Stomach (tissue), 9 donors: ENCODE data around the gene PDK1. TPM values are rescaled to one million over a fixed set of nuclear protein-coding genes. Genes with fewer than 3 reads are reported as not detected.

Experiments
- DNase-seq, 2 donors: peaks; one replicate each; pipeline versions ENCODE4 v3.0.0 to v3.0.0-alpha.2; 2013 to 2019
- H3K27ac ChIP-seq, 5 donors: fragments of 200-600 bp in 4 of 5; sonication (generic) in 4 of 5; one replicate each; pipeline ENCODE4 v1.5.1; 2013 to 2019; ENCODE audit warnings: mild to moderate bottlenecking in 1 of 5, moderate library complexity in 1 of 5
- H3K27me3 ChIP-seq, 3 donors: fragments of 200-600 bp; sonication (generic); one replicate each; pipeline ENCODE4 v1.5.1; 2017 to 2019; ENCODE audit warnings: mixed run types in 1 of 3
- H3K36me3 ChIP-seq, 4 donors: fragments of 200-600 bp; sonication (generic); 1 replicate in 3 of 4; 2 replicates in 1 of 4; pipeline ENCODE4 v1.5.1; 2016 to 2019
- H3K4me1 ChIP-seq, 4 donors: fragments of 200-600 bp; sonication (generic); one replicate each; pipeline ENCODE4 v1.5.1; 2016 to 2019
- H3K4me3 ChIP-seq, 4 donors: fragments of 200-600 bp; sonication (generic) in 3 of 4; one replicate each; pipeline ENCODE4 v1.5.1; 2016 to 2019; ENCODE audit warnings: mild to moderate bottlenecking in 1 of 4
- H3K9me3 ChIP-seq, 4 donors: fragments of 200-600 bp; sonication (generic); one replicate each; pipeline ENCODE4 v1.5.1; 2016 to 2019
- EP300 ChIP-seq: sonication (generic); formaldehyde crosslinking; IDR thresholded peaks from one replicate; pipeline ENCODE4 v1.6.1; 2017; ENCODE audit warnings: antibody characterized with exemption
- POLR2A ChIP-seq, 4 donors: fragments of 450-650 bp; IDR thresholded peaks; one replicate each; pipeline ENCODE4 v1.6.1; 2016; ENCODE audit warnings: antibody characterized with exemption in 4 of 4, control low read depth in 2 of 4, mild to moderate bottlenecking in 1 of 4, moderate library complexity in 1 of 4
- POLR2AphosphoS5 ChIP-seq, 3 donors: sonication (generic); formaldehyde crosslinking; IDR thresholded peaks; one replicate each; pipeline ENCODE4 v1.6.1; 2016; ENCODE audit warnings: antibody characterized with exemption in 3 of 3
- WGBS, 5 donors: extraction: QIAGEN DNeasy Blood & Tissue Kit in 3 of 5; methylation state at CpG; one replicate each; pipeline versions ENCODE4 v1.1.5 to v1.1.7; 2013 to 2018; 5-methylcytosine and 5-hydroxymethylcytosine counted together
- intact Hi-C: fragments of 100-400 bp; cut with DNase I; formaldehyde crosslinking; loops from one replicate; pipeline ENCODE4 v1.15.1; 2023; ENCODE audit warnings: low total_unique reads
- polyA plus RNA-seq, 3 donors: library from polyadenylated mRNA; stranded (reverse); fragments of 200-250 nt; gene quantifications; one replicate each; pipeline ENCODE4 v1.2.3, GENCODE V29; 2013
- total RNA-seq, 5 donors: library from RNA; depleted of rRNA; stranded (reverse); fragments of >200 nt; gene quantifications; one replicate each; pipeline versions ENCODE4 v1.1.0 to v1.2.3, GENCODE V29; 2014 to 2016
- TF ChIP-seq, protein P1 (sequence below), 7 experiments: fragments of 450-650 bp in 4 of 7; fragments of 200-600 bp in 3 of 7; sonication (generic) in 3 of 7; IDR thresholded peaks; one replicate each; pipeline ENCODE4 v1.5.1; 2016 to 2019; ENCODE audit warnings: antibody characterized with exemption in 7 of 7, control low read depth in 2 of 7, mild to moderate bottlenecking in 1 of 7
- donor health status: healthy with polysubstance abuse.
- donor health status: Bipolar disorder and iron deficiency.
- donor health status: healthy.

PDK1 gene
- total and polyA plus RNA-seq, 8 donors, result 2.8 to 133 (median 10.5) TPM

DNA sequence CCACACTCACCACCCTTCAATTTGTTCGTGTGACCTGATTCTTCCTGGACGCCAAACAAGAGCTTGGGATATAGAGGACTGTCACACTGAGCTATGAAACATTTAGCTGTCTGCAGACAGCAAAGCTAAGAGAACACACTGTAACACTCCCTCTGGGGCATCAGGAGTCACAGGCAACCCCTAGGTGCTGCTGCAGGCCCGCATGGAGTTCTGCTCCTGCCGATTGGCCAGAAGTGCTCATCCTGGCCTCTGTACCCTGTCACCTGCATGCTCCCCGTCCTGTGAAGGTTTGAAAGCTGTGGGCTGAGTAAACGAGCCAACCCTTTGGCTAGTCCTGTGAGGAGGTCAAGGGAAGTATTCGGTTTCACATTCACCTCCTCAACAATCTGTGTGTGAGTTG lies 73.7 kb downstream of the PDK1 start:
- Histone ChIP-seq H3K4me1 (no peaks in the 10 kb centered on the region), H3K36me3 (peaks cover 0 to 5% (median 0%) of the 10 kb centered on the region in 4 donors), H3K4me3 (no peak overlapping the region), H3K27me3 (no peaks in the 10 kb centered on the region), H3K27ac (no peak overlapping the region), H3K9me3 (no peaks in the 10 kb centered on the region)
- no peak for DNase-seq
- WGBS, 5 donors, result 77 to 89% (median 84%) methylated on average over 7 of the region's 7 CpGs
- TF ChIP-seq EP300 (no peak), POLR2AphosphoS5 (IDR thresholded peaks at IDR 0.05) (no peak), POLR2A (IDR thresholded peaks at IDR 0.05) (no peak)
- TF ChIP-seq, protein P1, sequence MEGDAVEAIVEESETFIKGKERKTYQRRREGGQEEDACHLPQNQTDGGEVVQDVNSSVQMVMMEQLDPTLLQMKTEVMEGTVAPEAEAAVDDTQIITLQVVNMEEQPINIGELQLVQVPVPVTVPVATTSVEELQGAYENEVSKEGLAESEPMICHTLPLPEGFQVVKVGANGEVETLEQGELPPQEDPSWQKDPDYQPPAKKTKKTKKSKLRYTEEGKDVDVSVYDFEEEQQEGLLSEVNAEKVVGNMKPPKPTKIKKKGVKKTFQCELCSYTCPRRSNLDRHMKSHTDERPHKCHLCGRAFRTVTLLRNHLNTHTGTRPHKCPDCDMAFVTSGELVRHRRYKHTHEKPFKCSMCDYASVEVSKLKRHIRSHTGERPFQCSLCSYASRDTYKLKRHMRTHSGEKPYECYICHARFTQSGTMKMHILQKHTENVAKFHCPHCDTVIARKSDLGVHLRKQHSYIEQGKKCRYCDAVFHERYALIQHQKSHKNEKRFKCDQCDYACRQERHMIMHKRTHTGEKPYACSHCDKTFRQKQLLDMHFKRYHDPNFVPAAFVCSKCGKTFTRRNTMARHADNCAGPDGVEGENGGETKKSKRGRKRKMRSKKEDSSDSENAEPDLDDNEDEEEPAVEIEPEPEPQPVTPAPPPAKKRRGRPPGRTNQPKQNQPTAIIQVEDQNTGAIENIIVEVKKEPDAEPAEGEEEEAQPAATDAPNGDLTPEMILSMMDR (IDR thresholded peaks at IDR 0.05), result no peak
- intact Hi-C loops, result no loop called here

- Histone ChIP-seq H3K9me3 (no peaks in the 10 kb centered on the region), H3K27me3 (no peaks in the 10 kb centered on the region), H3K4me1 (no peaks in the 10 kb centered on the region), H3K36me3 (peaks cover 0 to 5% (median 0%) of the 10 kb centered on the region in 4 donors), H3K4me3 (no peak overlapping the region), H3K27ac (no peak overlapping the region)
- intact Hi-C loops, result no loop called here
- no peak for DNase-seq
- TF ChIP-seq POLR2A (IDR thresholded peaks at IDR 0.05), result no peak
- TF ChIP-seq POLR2AphosphoS5 (IDR thresholded peaks at IDR 0.05), result no peak
- TF ChIP-seq, protein P1 (IDR thresholded peaks at IDR 0.05), result no peak
- TF ChIP-seq EP300, result no peak
These were observed 74.3 kb downstream of the PDK1 start for GRCh38 chr2:172630181-172630580.

DNA sequence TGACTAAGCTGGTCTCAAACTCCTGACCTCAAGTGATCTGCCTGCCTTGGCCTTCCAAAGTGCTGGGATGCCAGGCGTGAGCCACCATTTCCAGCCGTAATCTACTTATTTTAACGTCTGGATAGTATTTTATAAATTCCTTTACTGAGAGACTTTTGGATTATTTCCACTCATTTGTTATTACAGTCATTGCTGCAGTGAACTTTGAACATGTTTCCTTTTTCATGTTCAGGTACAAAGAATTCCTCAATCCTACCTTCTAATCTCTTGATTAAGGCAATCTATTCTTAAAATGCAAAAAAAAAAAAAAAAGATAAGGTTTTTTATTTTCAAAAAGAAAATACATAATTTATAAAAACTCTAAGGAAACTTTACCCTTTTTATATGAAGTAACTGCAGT lies 78.6 kb downstream of the PDK1 start:
- H3K27ac ChIP-seq, result no peak overlapping the region
- no peak overlapping the region for H3K4me3 ChIP-seq
- WGBS, 5 donors, result 27 to 64% (median 48%) methylated on average over 3 of the region's 3 CpGs
- TF ChIP-seq POLR2AphosphoS5 (IDR thresholded peaks at IDR 0.05) (no peak), EP300 (no peak), POLR2A (IDR thresholded peaks at IDR 0.05) (no peak)
- TF ChIP-seq, protein P1 (IDR thresholded peaks at IDR 0.05), result no peak
- H3K4me1 ChIP-seq, result no peaks in the 10 kb centered on the region
- H3K27me3 ChIP-seq, result no peaks in the 10 kb centered on the region
- no peaks in the 10 kb centered on the region for H3K9me3 ChIP-seq
- intact Hi-C loops, result no loop called here
- no peak for DNase-seq
- peaks cover 0 to 2% (median 0%) of the 10 kb centered on the region in 4 donors for H3K36me3 ChIP-seq

GRCh38 chr2:172635548-172635947 lies 79.7 kb downstream of the PDK1 start:
- Histone ChIP-seq H3K4me3 (no peak overlapping the region), H3K27ac (no peak overlapping the region), H3K4me1 (no peaks in the 10 kb centered on the region), H3K9me3 (no peaks in the 10 kb centered on the region), H3K27me3 (no peaks in the 10 kb centered on the region), H3K36me3 (no peaks in the 10 kb centered on the region)
- no peak for TF ChIP-seq POLR2AphosphoS5 (IDR thresholded peaks at IDR 0.05)
- TF ChIP-seq POLR2A (IDR thresholded peaks at IDR 0.05), result no peak
- TF ChIP-seq EP300, result no peak
- TF ChIP-seq, protein P1 (IDR thresholded peaks at IDR 0.05), result no peak
- no peak for DNase-seq
- intact Hi-C loops, result no loop called here
- WGBS, 5 donors, result 90 to 96% (median 92%) methylated on average over 5 of the region's 5 CpGs
